Measurements from ENCODE around the gene TRAK1. TPM values are rescaled to one million over a fixed set of nuclear protein-coding genes. Genes with fewer than 3 reads are reported as not detected.

Gene TRAK1
- polyA plus RNA-seq, 3 donors: 6.6 to 40.8 (median 7.0) TPM

- Mint-ChIP-seq H3K9me3 (no peaks in the 10 kb centered on the region), H3K4me3 (no peak overlapping the region), H3K27me3 (ENCODE audit: low read depth in 3 of 3) (peaks cover 0 to 3% (median 0%) of the 10 kb centered on the region in 3 donors), H3K36me3 (no peaks in the 10 kb centered on the region), H3K4me1 (peaks cover 38% of the 10 kb centered on the region), H3K27ac (peak overlapping the region in 2 of 7 donors; percentile 37 to 83)
- Histone ChIP-seq H3K4me3 (replicated peaks in 1 of 3; ENCODE audit: low read depth in 2 of 3, low read length in 3 of 3) (no peak overlapping the region), H3K4me1 (ENCODE audit: control insufficient read depth in 1 of 2, insufficient read depth in 2 of 2, low read length in 2 of 2) (peaks cover 13 to 21% of the 10 kb centered on the region in 2 donors), H4K20me1 (ENCODE audit: insufficient read depth, low read length) (peaks cover 94% of the 10 kb centered on the region), H3K9me3 (replicated peaks in 1 of 2; ENCODE audit: control insufficient read depth in 1 of 2, insufficient read depth in 1 of 2, low read length in 2 of 2) (no peaks in the 10 kb centered on the region), H3K9ac (ENCODE audit: insufficient read depth, low read length, poor library complexity, severe bottlenecking) (no peak overlapping the region), H2AFZ (ENCODE audit: insufficient read depth, low read depth, low read length, poor library complexity, severe bottlenecking) (no peak overlapping the region), H3K79me2 (ENCODE audit: insufficient read depth, low read length) (peaks cover 14% of the 10 kb centered on the region), H3K4me2 (replicated peaks; ENCODE audit: extremely low read depth, low read length, poor library complexity, severe bottlenecking) (no peak overlapping the region), H3K27ac (ENCODE audit: low read depth in 1 of 2, low read length in 2 of 2) (no peak overlapping the region), H3K27me3 (ENCODE audit: control insufficient read depth in 2 of 2, insufficient read depth in 2 of 2, low read length in 2 of 2) (no peaks in the 10 kb centered on the region), H3K36me3 (replicated peaks in 1 of 2; ENCODE audit: control insufficient read depth in 1 of 2, insufficient read depth in 2 of 2, low read length in 2 of 2) (peaks cover 0 to 5% of the 10 kb centered on the region in 2 donors)
- no peak for DNase-seq
- intact Hi-C loops (cut with micrococcal nuclease): no loop called here
- no peak for TF ChIP-seq CTCF (IDR thresholded peaks at IDR 0.05)
- 46% methylated on average over 5 of the region's 7 CpGs for WGBS (ENCODE audit: insufficient coverage)
These were observed 78.5 kb downstream of the TRAK1 start for GRCh38 chr3:42169579-42170120.

GRCh38 chr3:42172047-42172654 is 81.0 kb downstream of the TRAK1 start:
- Mint-ChIP-seq H3K36me3 (peaks cover 2 to 6% of the 10 kb centered on the region in 2 donors), H3K4me3 (no peak overlapping the region), H3K9me3 (no peaks in the 10 kb centered on the region), H3K4me1 (peaks cover 30% of the 10 kb centered on the region), H3K27me3 (ENCODE audit: low read depth in 3 of 3) (peaks cover 0 to 3% (median 0%) of the 10 kb centered on the region in 3 donors), H3K27ac (no peak overlapping the region)
- Histone ChIP-seq H4K20me1 (ENCODE audit: insufficient read depth, low read length) (peaks cover 93% of the 10 kb centered on the region), H3K9me3 (replicated peaks in 1 of 2; ENCODE audit: control insufficient read depth in 1 of 2, insufficient read depth in 1 of 2, low read length in 2 of 2) (no peaks in the 10 kb centered on the region), H3K4me3 (replicated peaks in 1 of 3; ENCODE audit: low read depth in 2 of 3, low read length in 3 of 3) (no peak overlapping the region), H2AFZ (ENCODE audit: insufficient read depth, low read depth, low read length, poor library complexity, severe bottlenecking) (no peak overlapping the region), H3K79me2 (ENCODE audit: insufficient read depth, low read length) (peaks cover 8% of the 10 kb centered on the region), H3K9ac (ENCODE audit: insufficient read depth, low read length, poor library complexity, severe bottlenecking) (no peak overlapping the region), H3K27ac (ENCODE audit: low read depth in 1 of 2, low read length in 2 of 2) (no peak overlapping the region), H3K36me3 (replicated peaks in 1 of 2; ENCODE audit: control insufficient read depth in 1 of 2, insufficient read depth in 2 of 2, low read length in 2 of 2) (peaks cover 4 to 7% of the 10 kb centered on the region in 2 donors), H3K4me2 (replicated peaks; ENCODE audit: extremely low read depth, low read length, poor library complexity, severe bottlenecking) (no peak overlapping the region), H3K27me3 (ENCODE audit: control insufficient read depth in 2 of 2, insufficient read depth in 2 of 2, low read length in 2 of 2) (no peaks in the 10 kb centered on the region), H3K4me1 (ENCODE audit: control insufficient read depth in 1 of 2, insufficient read depth in 2 of 2, low read length in 2 of 2) (peaks cover 6 to 12% of the 10 kb centered on the region in 2 donors)
- WGBS (ENCODE audit: insufficient coverage): 100% methylated on average over 2 of the region's 3 CpGs
- no peak for TF ChIP-seq CTCF (IDR thresholded peaks at IDR 0.05)
- DNase-seq: no peak
- intact Hi-C loops (cut with micrococcal nuclease): no loop called here

Measured in CD14-positive monocyte (primary cell).